OCI-LY7 (cell line): ENCODE data around the gene FAM241A. TPM values are rescaled to one million over a fixed set of nuclear protein-coding genes. Genes with fewer than 3 reads are reported as not detected.
"Not testable (repeated sequence)": the region's sequence is repeated elsewhere in the genome, so short reads cannot be mapped to it uniquely, and the experiment has no call there.

Experiments used
- BruUV-seq: library from RNA; stranded (reverse); fragments of 400-500 nt; replicated peaks from 2 replicates; lab custom pipeline; 2021; lab: Mats Ljungman, UMichigan
- CTCF ChIA-PET: fragments of 300-600 bp; sonication (Branson Sonifier 250); formaldehyde crosslinking; loops from one replicate; lab custom pipeline; 2022; ENCODE audit warnings: antibody characterized with exemption; ENCODE audit not compliant: unreplicated experiment; lab: Charles Lee
- POLR2A ChIA-PET: fragments of 300-600 bp; sonication (Branson Sonifier 250); formaldehyde crosslinking; loops from one replicate; lab custom pipeline; 2022; ENCODE audit warnings: antibody characterized with exemption; lab: Charles Lee
- DNase-seq: peaks from one replicate; pipeline ENCODE4 v3.0.0-alpha.2; 2015; ENCODE audit warnings: low spot score
- H2AFZ ChIP-seq: fragments of 200-600 bp; sonication (generic), shearing (Covaris generic); 2 replicates; pipeline ENCODE4 v1.6.1; 2014; ENCODE audit warnings: mild to moderate bottlenecking, antibody characterized with exemption, low read length, moderate library complexity
- H3K27ac ChIP-seq: fragments of 200-600 bp; sonication (generic); 2 replicates; pipeline ENCODE4 v1.5.1; 2014; ENCODE audit warnings: mixed run types, low read depth, mild to moderate bottlenecking, moderate library complexity, low read length, inconsistent platforms; ENCODE audit not compliant: poor library complexity, severe bottlenecking
- H3K36me3 ChIP-seq: fragments of 200-600 bp; sonication (generic); 2 replicates; pipeline ENCODE4 v1.6.1; 2014; ENCODE audit warnings: mild to moderate bottlenecking, antibody characterized with exemption, low read length, moderate library complexity, mixed read lengths; ENCODE audit not compliant: insufficient read depth
- H3K4me1 ChIP-seq: fragments of 200-600 bp; sonication (generic); 2 replicates; pipeline ENCODE4 v1.5.1; 2014; ENCODE audit warnings: mild to moderate bottlenecking, low read length; ENCODE audit not compliant: insufficient read depth, poor library complexity, severe bottlenecking
- H3K4me2 ChIP-seq: fragments of 200-600 bp; sonication (generic); 2 replicates; pipeline ENCODE4 v1.6.1; 2014; ENCODE audit warnings: mild to moderate bottlenecking, low read length
- H3K4me3 ChIP-seq: fragments of 200-600 bp; sonication (generic); 2 replicates; pipeline ENCODE4 v1.5.1; 2014; ENCODE audit warnings: mild to moderate bottlenecking, low read depth, low read length; ENCODE audit not compliant: poor library complexity, severe bottlenecking
- H3K79me2 ChIP-seq: fragments of 200-600 bp; sonication (generic); 2 replicates; pipeline ENCODE4 v1.6.1; 2016; ENCODE audit warnings: low read depth, mild to moderate bottlenecking, low read length, moderate library complexity, mixed read lengths; ENCODE audit not compliant: insufficient read depth
- H3K9me2 ChIP-seq: fragments of 200-600 bp; sonication (generic); 2 replicates; pipeline ENCODE4 v1.6.1; 2016; ENCODE audit warnings: mild to moderate bottlenecking, low read length, mixed read lengths; ENCODE audit not compliant: insufficient read depth
- H3K9me3 ChIP-seq: fragments of 200-600 bp; sonication (generic); 2 replicates; pipeline ENCODE4 v1.6.1; 2014; ENCODE audit warnings: mild to moderate bottlenecking, mixed run types, low read length, mixed read lengths
- H4K20me1 ChIP-seq: fragments of 200-600 bp; sonication (generic); 2 replicates; pipeline ENCODE4 v1.6.1; 2014; ENCODE audit warnings: mild to moderate bottlenecking, antibody characterized with exemption, low read length, moderate library complexity, mixed read lengths; ENCODE audit not compliant: insufficient read depth
- CTCF ChIP-seq: fragments of 200-600 bp; sonication (generic); conservative IDR thresholded peaks from 2 replicates; pipeline ENCODE4 v1.5.1; 2014; ENCODE audit warnings: mild to moderate bottlenecking, antibody characterized with exemption, low read length, moderate library complexity, mixed read lengths
- EZH2phosphoT487 ChIP-seq: fragments of 200-600 bp; sonication (generic); IDR thresholded peaks from 2 replicates; pipeline ENCODE4 v1.6.1; 2018; ENCODE audit warnings: low read depth, borderline replicate concordance, mild to moderate bottlenecking, mixed run types, antibody characterized with exemption, low read length, moderate library complexity, mixed read lengths
- intact Hi-C: fragments of 100-400 bp; cut with micrococcal nuclease; formaldehyde crosslinking; loops from one replicate; pipeline ENCODE4 v1.10.0; 2022; ENCODE audit not compliant: unreplicated experiment
- total RNA-seq, 2 experiments: library from RNA; depleted of rRNA in 1 of 2; stranded (reverse); fragments of >200 nt in 1 of 2; shearing (Covaris generic) in 1 of 2; gene quantifications; 2 replicates each; pipeline ENCODE4 v1.2.3, GENCODE V29; 2014 to 2022

The FAM241A gene
- total RNA-seq, 2 experiments from 2014 or later, result 2.5 to 9.5 TPM

- Histone ChIP-seq H3K4me1 (peaks cover 8% of the 10 kb centered on the region), H3K4me2 (no peak overlapping the region), H3K4me3 (no peak overlapping the region), H3K27ac (no peak overlapping the region), H3K9me2 (no peaks in the 10 kb centered on the region), H4K20me1 (no peaks in the 10 kb centered on the region), H2AFZ (no peak overlapping the region), H3K9me3 (no peaks in the 10 kb centered on the region), H3K79me2 (no peaks in the 10 kb centered on the region), H3K36me3 (no peaks in the 10 kb centered on the region)
- TF ChIP-seq EZH2phosphoT487 (no peak), CTCF (no peak)
- CTCF ChIA-PET, result no interaction called here
- no peak for DNase-seq
- BruUV-seq, result no TSS peak
- POLR2A ChIA-PET, result no interaction called here
- intact Hi-C loops, result no loop called here
Observed at GRCh38 chr4:112206431-112206830, 61.2 kb downstream of the FAM241A start.

GRCh38 chr4:112208137-112209095, 63.2 kb downstream of the FAM241A start:
- H3K4me1 ChIP-seq, H2AFZ ChIP-seq, intact Hi-C loops, H3K9me2 ChIP-seq, CTCF ChIA-PET, H3K36me3 ChIP-seq, H3K9me3 ChIP-seq, H3K79me2 ChIP-seq, BruUV-seq, H3K4me3 ChIP-seq, H3K4me2 ChIP-seq, H3K27ac ChIP-seq, POLR2A ChIA-PET, H4K20me1 ChIP-seq, DNase-seq: not testable (repeated sequence)

- Histone ChIP-seq H3K9me3 (no peaks in the 10 kb centered on the region), H3K4me3 (no peak overlapping the region), H3K36me3 (no peaks in the 10 kb centered on the region), H3K79me2 (no peaks in the 10 kb centered on the region), H3K4me1 (peaks cover 4% of the 10 kb centered on the region), H2AFZ (no peak overlapping the region), H3K27ac (no peak overlapping the region), H4K20me1 (no peaks in the 10 kb centered on the region), H3K4me2 (no peak overlapping the region), H3K9me2 (no peaks in the 10 kb centered on the region)
- BruUV-seq, result no TSS peak
- no peak for TF ChIP-seq EZH2phosphoT487
- TF ChIP-seq CTCF, result no peak
- ChIA-PET POLR2A (interaction anchor here (0.6 kb wide), 1 partner anchor 25 kb away, joined by 4 read pairs; no protein-coding TSS in a partner anchor), CTCF (no interaction called here)
- DNase-seq, result no peak
- intact Hi-C loops, result loop anchor here (5.0 to 10.0 kb wide), 2 partner anchors 52 to 554 kb away; no protein-coding TSS in a partner anchor
Observed at GRCh38 chr4:112210777-112211176, 65.5 kb downstream of the FAM241A start.
